ENCODE results near the gene GFI1.
A peak's percentile ranks its signal among the peaks of the same experiment; 100 is the strongest.

The GFI1 gene

GRCh38 chr1:92482665-92483609 is 3.8 kb downstream of the GFI1 start:
- Histone ChIP-seq H3K9ac (ENCODE audit: low read length) (no peak overlapping the region), H2BK120ac (ENCODE audit: low read depth, low read length) (no peak overlapping the region), H3K36me3 (ENCODE audit: control insufficient read depth, insufficient read depth, low read length) (no peaks in the 10 kb centered on the region), H4K5ac (ENCODE audit: low read length) (no peak overlapping the region), H3K4ac (ENCODE audit: low read depth, low read length) (no peak overlapping the region), H2BK15ac (replicated peaks; ENCODE audit: low read depth) (no peak overlapping the region), H3K79me2 (ENCODE audit: control insufficient read depth, insufficient read depth, low read length) (no peaks in the 10 kb centered on the region), H2AK5ac (ENCODE audit: low read length) (no peak overlapping the region), H3K18ac (ENCODE audit: low read length) (no peak overlapping the region), H3K4me1 (ENCODE audit: control insufficient read depth, low read depth, low read length) (peaks cover 5% of the 10 kb centered on the region), H3K4me2 (ENCODE audit: low read length) (peak overlapping the region; percentile 74), H3K56ac (ENCODE audit: low read length) (no peak overlapping the region), H3K27ac (ENCODE audit: low read depth, low read length) (no peak overlapping the region), H3K27me3 (ENCODE audit: insufficient read depth, low read length, poor library complexity) (peaks cover 85% of the 10 kb centered on the region), H4K8ac (ENCODE audit: low read depth, low read length) (no peak overlapping the region), H3K23ac (ENCODE audit: low read length) (peak overlapping the region; percentile 6), H2BK5ac (ENCODE audit: low read length) (no peak overlapping the region), H3K4me3 (ENCODE audit: low read length) (no peak overlapping the region), H3K79me1 (ENCODE audit: low read length) (no peaks in the 10 kb centered on the region)
- peak; percentile 59 for DNase-seq
- WGBS (ENCODE audit: extremely low coverage, insufficient coverage, low lambda C conversion rate) = no CpG with 5 or more reads among the region's 62 CpGs

- Histone ChIP-seq H3K36me3 (ENCODE audit: control insufficient read depth, insufficient read depth, low read length) (no peaks in the 10 kb centered on the region), H3K79me2 (ENCODE audit: control insufficient read depth, insufficient read depth, low read length) (no peaks in the 10 kb centered on the region), H3K4me2 (ENCODE audit: low read length) (peak overlapping the region; percentile 48), H2BK5ac (ENCODE audit: low read length) (no peak overlapping the region), H2BK15ac (replicated peaks; ENCODE audit: low read depth) (no peak overlapping the region), H4K8ac (ENCODE audit: low read depth, low read length) (no peak overlapping the region), H3K27me3 (ENCODE audit: insufficient read depth, low read length, poor library complexity) (peaks cover 82% of the 10 kb centered on the region), H3K56ac (ENCODE audit: low read length) (no peak overlapping the region), H3K9ac (ENCODE audit: low read length) (no peak overlapping the region), H3K4me3 (ENCODE audit: low read length) (no peak overlapping the region), H3K79me1 (ENCODE audit: low read length) (no peaks in the 10 kb centered on the region), H3K4ac (ENCODE audit: low read depth, low read length) (no peak overlapping the region), H4K5ac (ENCODE audit: low read length) (no peak overlapping the region), H2AK5ac (ENCODE audit: low read length) (no peak overlapping the region), H3K27ac (ENCODE audit: low read depth, low read length) (no peak overlapping the region), H3K4me1 (ENCODE audit: control insufficient read depth, low read depth, low read length) (peaks cover 5% of the 10 kb centered on the region), H2BK120ac (ENCODE audit: low read depth, low read length) (no peak overlapping the region), H3K23ac (ENCODE audit: low read length) (peak overlapping the region; percentile 3), H3K18ac (ENCODE audit: low read length) (no peak overlapping the region)
- DNase-seq = peak; percentile 28
- WGBS (ENCODE audit: extremely low coverage, insufficient coverage, low lambda C conversion rate) = no CpG with 5 or more reads among the region's 39 CpGs
Measured at GRCh38 chr1:92481971-92482664, 4.6 kb downstream of the GFI1 start.

- Histone ChIP-seq H3K4me3 (ENCODE audit: low read length) (no peak overlapping the region), H3K27me3 (ENCODE audit: insufficient read depth, low read length, poor library complexity) (peaks cover 79% of the 10 kb centered on the region), H3K56ac (ENCODE audit: low read length) (no peak overlapping the region), H3K4me2 (ENCODE audit: low read length) (no peak overlapping the region), H3K79me1 (ENCODE audit: low read length) (no peaks in the 10 kb centered on the region), H4K5ac (ENCODE audit: low read length) (no peak overlapping the region), H3K9ac (ENCODE audit: low read length) (no peak overlapping the region), H3K23ac (ENCODE audit: low read length) (no peak overlapping the region), H3K18ac (ENCODE audit: low read length) (no peak overlapping the region), H2AK5ac (ENCODE audit: low read length) (no peak overlapping the region), H3K27ac (ENCODE audit: low read depth, low read length) (no peak overlapping the region), H3K79me2 (ENCODE audit: control insufficient read depth, insufficient read depth, low read length) (no peaks in the 10 kb centered on the region), H4K8ac (ENCODE audit: low read depth, low read length) (no peak overlapping the region), H2BK15ac (replicated peaks; ENCODE audit: low read depth) (no peak overlapping the region), H2BK5ac (ENCODE audit: low read length) (no peak overlapping the region), H2BK120ac (ENCODE audit: low read depth, low read length) (no peak overlapping the region), H3K36me3 (ENCODE audit: control insufficient read depth, insufficient read depth, low read length) (no peaks in the 10 kb centered on the region), H3K4me1 (ENCODE audit: control insufficient read depth, low read depth, low read length) (peaks cover 5% of the 10 kb centered on the region), H3K4ac (ENCODE audit: low read depth, low read length) (no peak overlapping the region)
- no peak for DNase-seq
- WGBS (ENCODE audit: extremely low coverage, insufficient coverage, low lambda C conversion rate) = no CpG with 5 or more reads among the region's 12 CpGs
Measured at GRCh38 chr1:92481599-92481925, 5.2 kb downstream of the GFI1 start.

- no peak overlapping the region for H4K8ac ChIP-seq (ENCODE audit: low read depth, low read length)
- no peaks in the 10 kb centered on the region for H3K36me3 ChIP-seq (ENCODE audit: control insufficient read depth, insufficient read depth, low read length)
- DNase-seq = peak; percentile 37
- H2AK5ac ChIP-seq (ENCODE audit: low read length) = no peak overlapping the region
- H3K4ac ChIP-seq (ENCODE audit: low read depth, low read length) = no peak overlapping the region
- H2BK15ac ChIP-seq (replicated peaks; ENCODE audit: low read depth) = no peak overlapping the region
- no peak overlapping the region for H3K27ac ChIP-seq (ENCODE audit: low read depth, low read length)
- no CpG with 5 or more reads among the region's 65 CpGs for WGBS (ENCODE audit: extremely low coverage, insufficient coverage, low lambda C conversion rate)
- no peak overlapping the region for H4K5ac ChIP-seq (ENCODE audit: low read length)
- peaks cover 5% of the 10 kb centered on the region for H3K4me1 ChIP-seq (ENCODE audit: control insufficient read depth, low read depth, low read length)
- peaks cover 75% of the 10 kb centered on the region for H3K27me3 ChIP-seq (ENCODE audit: insufficient read depth, low read length, poor library complexity)
- H3K79me2 ChIP-seq (ENCODE audit: control insufficient read depth, insufficient read depth, low read length) = no peaks in the 10 kb centered on the region
- peak overlapping the region; percentile 50 for H3K4me2 ChIP-seq (ENCODE audit: low read length)
- H3K9ac ChIP-seq (ENCODE audit: low read length) = no peak overlapping the region
- H2BK120ac ChIP-seq (ENCODE audit: low read depth, low read length) = no peak overlapping the region
- H3K4me3 ChIP-seq (ENCODE audit: low read length) = no peak overlapping the region
- no peaks in the 10 kb centered on the region for H3K79me1 ChIP-seq (ENCODE audit: low read length)
- H3K18ac ChIP-seq (ENCODE audit: low read length) = no peak overlapping the region
- H3K56ac ChIP-seq (ENCODE audit: low read length) = peak overlapping the region; percentile 34
- H2BK5ac ChIP-seq (ENCODE audit: low read length) = no peak overlapping the region
- H3K23ac ChIP-seq (ENCODE audit: low read length) = peak overlapping the region; percentile 94
Measured at GRCh38 chr1:92480813-92481598, 5.7 kb downstream of the GFI1 start.

GRCh38 chr1:92480200-92480812 is 6.4 kb downstream of the GFI1 start:
- H2BK120ac ChIP-seq (ENCODE audit: low read depth, low read length) = no peak overlapping the region
- WGBS (ENCODE audit: extremely low coverage, insufficient coverage, low lambda C conversion rate) = no CpG with 5 or more reads among the region's 59 CpGs
- H3K27me3 ChIP-seq (ENCODE audit: insufficient read depth, low read length, poor library complexity) = peaks cover 70% of the 10 kb centered on the region
- H3K4me2 ChIP-seq (ENCODE audit: low read length) = peak overlapping the region; percentile 50
- peak overlapping the region; percentile 94 for H3K23ac ChIP-seq (ENCODE audit: low read length)
- H3K18ac ChIP-seq (ENCODE audit: low read length) = no peak overlapping the region
- no peak overlapping the region for H3K27ac ChIP-seq (ENCODE audit: low read depth, low read length)
- no peak overlapping the region for H3K4ac ChIP-seq (ENCODE audit: low read depth, low read length)
- no peak overlapping the region for H4K8ac ChIP-seq (ENCODE audit: low read depth, low read length)
- no peaks in the 10 kb centered on the region for H3K79me1 ChIP-seq (ENCODE audit: low read length)
- no peaks in the 10 kb centered on the region for H3K79me2 ChIP-seq (ENCODE audit: control insufficient read depth, insufficient read depth, low read length)
- H4K5ac ChIP-seq (ENCODE audit: low read length) = no peak overlapping the region
- no peaks in the 10 kb centered on the region for H3K36me3 ChIP-seq (ENCODE audit: control insufficient read depth, insufficient read depth, low read length)
- peak overlapping the region; percentile 34 for H3K56ac ChIP-seq (ENCODE audit: low read length)
- no peak overlapping the region for H3K9ac ChIP-seq (ENCODE audit: low read length)
- H2AK5ac ChIP-seq (ENCODE audit: low read length) = no peak overlapping the region
- peak; percentile 42 for DNase-seq
- H3K4me1 ChIP-seq (ENCODE audit: control insufficient read depth, low read depth, low read length) = peaks cover 5% of the 10 kb centered on the region
- H2BK5ac ChIP-seq (ENCODE audit: low read length) = no peak overlapping the region
- no peak overlapping the region for H2BK15ac ChIP-seq (replicated peaks; ENCODE audit: low read depth)
- no peak overlapping the region for H3K4me3 ChIP-seq (ENCODE audit: low read length)

Data from mesendoderm (in vitro differentiated cells).